ENCODE data around the gene ISLR2.

DNA sequence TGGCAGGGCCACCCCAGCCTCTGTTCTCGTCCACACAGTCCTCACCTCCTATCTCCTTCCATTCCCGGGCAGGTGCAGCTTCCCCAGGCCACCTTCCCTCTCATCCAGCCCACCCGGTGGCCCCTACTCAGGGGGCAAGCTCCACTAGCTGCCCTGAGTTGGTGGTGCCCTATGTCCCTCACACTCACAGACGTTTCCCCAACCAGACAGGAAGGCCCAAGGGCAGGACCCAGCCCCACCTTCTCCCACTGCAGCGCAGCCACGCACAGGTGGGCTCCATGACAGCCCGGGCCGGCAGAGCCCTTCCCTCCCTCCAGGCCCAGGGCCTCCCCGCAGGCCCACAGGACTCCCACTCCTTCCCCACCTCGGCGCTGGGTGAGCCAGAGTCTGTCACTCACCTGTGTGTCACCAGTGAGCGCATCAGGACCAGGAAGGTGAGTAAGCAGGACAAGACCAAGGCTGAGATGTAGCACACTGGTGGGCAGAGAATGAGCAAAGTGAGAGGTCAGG, 54.3 kb downstream of the ISLR2 start:
- TF ChIP-seq CTCF (IDR thresholded peaks at IDR 0.05 in 2 of 3, conservative IDR thresholded peaks at IDR 0.05 in 1 of 3; ENCODE audit: borderline replicate concordance in 1 of 3, insufficient read depth in 1 of 3, low read depth in 2 of 3, low read length in 2 of 3) = no peak
- no peak for TF ChIP-seq EZH2 (IDR thresholded peaks at IDR 0.05)
- TF ChIP-seq, protein P1, sequence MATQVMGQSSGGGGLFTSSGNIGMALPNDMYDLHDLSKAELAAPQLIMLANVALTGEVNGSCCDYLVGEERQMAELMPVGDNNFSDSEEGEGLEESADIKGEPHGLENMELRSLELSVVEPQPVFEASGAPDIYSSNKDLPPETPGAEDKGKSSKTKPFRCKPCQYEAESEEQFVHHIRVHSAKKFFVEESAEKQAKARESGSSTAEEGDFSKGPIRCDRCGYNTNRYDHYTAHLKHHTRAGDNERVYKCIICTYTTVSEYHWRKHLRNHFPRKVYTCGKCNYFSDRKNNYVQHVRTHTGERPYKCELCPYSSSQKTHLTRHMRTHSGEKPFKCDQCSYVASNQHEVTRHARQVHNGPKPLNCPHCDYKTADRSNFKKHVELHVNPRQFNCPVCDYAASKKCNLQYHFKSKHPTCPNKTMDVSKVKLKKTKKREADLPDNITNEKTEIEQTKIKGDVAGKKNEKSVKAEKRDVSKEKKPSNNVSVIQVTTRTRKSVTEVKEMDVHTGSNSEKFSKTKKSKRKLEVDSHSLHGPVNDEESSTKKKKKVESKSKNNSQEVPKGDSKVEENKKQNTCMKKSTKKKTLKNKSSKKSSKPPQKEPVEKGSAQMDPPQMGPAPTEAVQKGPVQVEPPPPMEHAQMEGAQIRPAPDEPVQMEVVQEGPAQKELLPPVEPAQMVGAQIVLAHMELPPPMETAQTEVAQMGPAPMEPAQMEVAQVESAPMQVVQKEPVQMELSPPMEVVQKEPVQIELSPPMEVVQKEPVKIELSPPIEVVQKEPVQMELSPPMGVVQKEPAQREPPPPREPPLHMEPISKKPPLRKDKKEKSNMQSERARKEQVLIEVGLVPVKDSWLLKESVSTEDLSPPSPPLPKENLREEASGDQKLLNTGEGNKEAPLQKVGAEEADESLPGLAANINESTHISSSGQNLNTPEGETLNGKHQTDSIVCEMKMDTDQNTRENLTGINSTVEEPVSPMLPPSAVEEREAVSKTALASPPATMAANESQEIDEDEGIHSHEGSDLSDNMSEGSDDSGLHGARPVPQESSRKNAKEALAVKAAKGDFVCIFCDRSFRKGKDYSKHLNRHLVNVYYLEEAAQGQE (IDR thresholded peaks at IDR 0.05; ENCODE audit: low read depth) = no peak
- no peak for TF ChIP-seq POLR2AphosphoS5 (IDR thresholded peaks at IDR 0.05; ENCODE audit: low read depth, low read length)
- no peak for TF ChIP-seq EGR1 (IDR thresholded peaks at IDR 0.05; ENCODE audit: low read depth)
